Measurements from ENCODE around the gene SYT11. TPM values are rescaled to one million over a fixed set of nuclear protein-coding genes. Genes with fewer than 3 reads are reported as not detected.
"Not testable (repeated sequence)": the region's sequence is repeated elsewhere in the genome, so short reads cannot be mapped to it uniquely, and the experiment has no call there.

The SYT11 gene
- total RNA-seq, 1 donor from 2014 or later: 419 TPM

DNA sequence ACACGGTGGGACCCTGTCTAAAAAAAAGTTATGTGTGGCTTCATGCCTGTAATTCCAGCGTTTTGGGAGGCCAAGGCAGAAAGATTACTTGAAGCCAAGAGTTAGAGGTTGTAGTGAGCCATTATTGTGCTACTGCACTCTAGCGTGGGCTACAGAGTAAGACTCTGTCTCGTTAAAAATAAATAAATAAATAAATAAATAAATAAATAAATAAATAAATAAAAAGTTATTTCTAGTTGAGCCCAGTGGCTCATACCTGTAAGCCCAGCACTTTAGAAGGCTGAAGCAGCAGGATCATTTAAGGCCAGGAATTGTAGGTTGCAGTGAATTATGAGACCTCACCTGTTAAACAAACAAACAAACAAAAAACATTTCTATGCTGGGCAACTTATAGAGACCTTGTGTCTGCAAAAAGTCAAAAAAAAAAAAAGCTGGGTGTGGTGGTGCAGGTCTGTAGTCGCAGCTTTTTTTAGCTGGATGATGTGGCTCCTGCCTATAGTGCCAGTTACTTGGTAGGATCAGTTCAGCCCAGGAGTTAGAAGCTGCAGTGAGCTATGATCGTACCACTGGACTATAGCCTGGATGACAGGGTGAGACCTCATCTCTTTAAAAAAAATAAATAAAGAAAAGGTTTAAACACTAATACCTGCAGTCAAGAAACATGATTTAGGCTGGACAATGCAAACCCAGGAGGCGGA lies 27.9 kb upstream of the SYT11 start:
- H3K36me3 Mint-ChIP-seq (ENCODE audit: unreplicated experiment): peaks cover 6% of the 10 kb centered on the region
- TF ChIP-seq, protein P1, sequence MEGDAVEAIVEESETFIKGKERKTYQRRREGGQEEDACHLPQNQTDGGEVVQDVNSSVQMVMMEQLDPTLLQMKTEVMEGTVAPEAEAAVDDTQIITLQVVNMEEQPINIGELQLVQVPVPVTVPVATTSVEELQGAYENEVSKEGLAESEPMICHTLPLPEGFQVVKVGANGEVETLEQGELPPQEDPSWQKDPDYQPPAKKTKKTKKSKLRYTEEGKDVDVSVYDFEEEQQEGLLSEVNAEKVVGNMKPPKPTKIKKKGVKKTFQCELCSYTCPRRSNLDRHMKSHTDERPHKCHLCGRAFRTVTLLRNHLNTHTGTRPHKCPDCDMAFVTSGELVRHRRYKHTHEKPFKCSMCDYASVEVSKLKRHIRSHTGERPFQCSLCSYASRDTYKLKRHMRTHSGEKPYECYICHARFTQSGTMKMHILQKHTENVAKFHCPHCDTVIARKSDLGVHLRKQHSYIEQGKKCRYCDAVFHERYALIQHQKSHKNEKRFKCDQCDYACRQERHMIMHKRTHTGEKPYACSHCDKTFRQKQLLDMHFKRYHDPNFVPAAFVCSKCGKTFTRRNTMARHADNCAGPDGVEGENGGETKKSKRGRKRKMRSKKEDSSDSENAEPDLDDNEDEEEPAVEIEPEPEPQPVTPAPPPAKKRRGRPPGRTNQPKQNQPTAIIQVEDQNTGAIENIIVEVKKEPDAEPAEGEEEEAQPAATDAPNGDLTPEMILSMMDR (IDR thresholded peaks at IDR 0.05; ENCODE audit: partially characterized antibody, unreplicated experiment): no peak
- peaks cover 3% of the 10 kb centered on the region for H3K4me1 Mint-ChIP-seq (ENCODE audit: low read depth, unreplicated experiment)
- H3K27ac Mint-ChIP-seq (ENCODE audit: unreplicated experiment): no peak overlapping the region
- no peak overlapping the region for H3K4me3 Mint-ChIP-seq (ENCODE audit: unreplicated experiment)
- DNase-seq: no peak
- peaks cover 8% of the 10 kb centered on the region for H3K9me3 Mint-ChIP-seq (ENCODE audit: unreplicated experiment)
- H3K27me3 Mint-ChIP-seq (ENCODE audit: unreplicated experiment): peaks cover 4% of the 10 kb centered on the region

DNA sequence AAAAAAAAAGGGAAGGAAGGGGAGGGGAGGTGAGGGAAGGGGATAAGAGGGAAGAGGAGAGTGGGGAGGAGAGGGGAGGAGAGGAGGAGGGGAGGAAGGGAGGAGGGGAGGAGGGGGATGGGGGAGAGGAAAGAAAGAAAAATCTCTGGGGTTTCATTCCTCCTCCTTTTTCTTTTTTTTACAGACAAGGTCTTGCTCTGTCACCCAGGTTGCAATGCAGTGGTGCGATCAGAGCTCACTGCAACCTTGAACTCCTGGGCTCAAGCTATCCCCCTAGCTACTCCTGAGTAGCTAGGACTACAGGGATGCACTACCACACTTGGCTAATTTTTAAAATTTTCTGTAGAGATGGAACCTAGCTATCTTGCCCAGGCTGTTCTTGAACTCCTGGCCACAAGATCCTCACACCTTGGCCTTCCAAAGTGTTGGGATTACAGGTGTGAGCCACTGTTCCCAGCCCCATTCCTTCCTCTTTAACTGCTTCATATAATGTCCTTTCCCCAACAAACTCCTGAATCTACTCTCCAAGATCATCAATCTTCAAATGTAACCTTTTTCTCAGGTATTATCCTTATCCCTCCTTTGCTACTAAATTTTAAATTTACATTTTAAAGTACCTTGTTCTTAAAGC lies 25.6 kb upstream of the SYT11 start:
- no peak for DNase-seq

DNA sequence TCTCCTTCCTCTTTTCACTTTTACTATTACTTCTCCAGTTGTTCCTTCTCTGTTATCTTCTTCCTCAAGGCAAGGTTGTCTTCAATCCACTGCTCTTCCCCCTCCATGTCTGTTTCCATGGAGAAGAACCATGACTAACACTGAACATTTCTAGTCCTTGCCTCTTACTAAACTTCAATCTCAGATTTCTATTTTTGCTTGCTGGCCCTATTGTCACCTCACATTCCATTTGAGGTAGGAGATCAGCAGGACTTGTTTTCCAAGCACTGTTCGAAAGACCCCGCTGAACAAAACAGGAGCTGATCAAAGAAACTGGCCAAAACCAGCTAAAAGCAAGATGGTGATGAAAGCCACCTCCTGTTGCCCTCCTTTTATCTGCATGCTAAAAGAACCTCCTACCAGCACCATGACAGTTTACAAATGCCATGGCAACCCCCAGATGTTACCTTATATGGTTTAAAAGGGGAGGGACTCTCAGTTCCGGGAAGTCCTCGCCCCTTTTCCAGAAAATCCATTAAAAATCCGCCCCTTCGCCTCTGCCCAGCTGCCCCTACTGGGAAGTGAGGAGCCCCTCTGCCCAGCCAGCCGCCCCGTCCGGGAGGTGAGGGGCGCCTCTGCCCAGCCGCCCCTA lies 25.0 kb upstream of the SYT11 start:
- no peak overlapping the region for H3K4me3 Mint-ChIP-seq (ENCODE audit: unreplicated experiment)
- TF ChIP-seq, protein P1 (IDR thresholded peaks at IDR 0.05; ENCODE audit: partially characterized antibody, unreplicated experiment): no peak
- peaks cover 8% of the 10 kb centered on the region for H3K9me3 Mint-ChIP-seq (ENCODE audit: unreplicated experiment)
- no peak for DNase-seq
- H3K4me1 Mint-ChIP-seq (ENCODE audit: low read depth, unreplicated experiment): peaks cover 3% of the 10 kb centered on the region
- H3K27ac Mint-ChIP-seq (ENCODE audit: unreplicated experiment): peak overlapping the region; percentile 10
- H3K27me3 Mint-ChIP-seq (ENCODE audit: unreplicated experiment): peaks cover 4% of the 10 kb centered on the region
- H3K36me3 Mint-ChIP-seq (ENCODE audit: unreplicated experiment): peaks cover 6% of the 10 kb centered on the region

More for the DNA sequence above, 25.6 kb upstream of the SYT11 start:
- Mint-ChIP-seq H3K4me3 (ENCODE audit: unreplicated experiment) (no peak overlapping the region), H3K9me3 (ENCODE audit: unreplicated experiment) (peaks cover 8% of the 10 kb centered on the region), H3K36me3 (ENCODE audit: unreplicated experiment) (peaks cover 6% of the 10 kb centered on the region), H3K27me3 (ENCODE audit: unreplicated experiment) (peaks cover 4% of the 10 kb centered on the region), H3K4me1 (ENCODE audit: low read depth, unreplicated experiment) (peaks cover 3% of the 10 kb centered on the region), H3K27ac (ENCODE audit: unreplicated experiment) (peak overlapping the region; percentile 10)
- TF ChIP-seq, protein P1 (IDR thresholded peaks at IDR 0.05; ENCODE audit: partially characterized antibody, unreplicated experiment): no peak

DNA sequence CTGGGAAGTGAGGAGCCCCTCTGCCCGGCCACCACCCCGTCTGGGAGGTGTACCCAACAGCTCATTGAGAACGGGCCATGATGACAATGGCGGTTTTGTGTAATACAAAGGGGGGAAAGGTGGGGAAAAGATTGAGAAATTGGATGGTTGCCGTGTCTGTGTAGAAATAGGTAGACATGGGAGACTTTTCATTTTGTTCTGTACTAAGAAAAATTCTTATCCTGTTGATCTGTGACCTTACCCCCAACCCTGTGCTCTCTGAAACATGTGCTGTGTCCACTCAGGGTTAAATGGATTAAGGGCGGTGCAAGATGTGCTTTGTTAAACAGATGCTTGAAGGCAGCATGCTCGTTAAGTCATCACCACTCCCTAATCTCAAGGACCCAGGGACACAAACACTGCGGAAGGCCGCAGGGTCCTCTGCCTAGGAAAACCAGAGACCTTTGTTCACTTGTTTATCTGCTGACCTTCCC lies 24.4 kb upstream of the SYT11 start:
- not testable (repeated sequence) for H3K36me3 Mint-ChIP-seq (ENCODE audit: unreplicated experiment); DNase-seq; H3K4me1 Mint-ChIP-seq (ENCODE audit: low read depth, unreplicated experiment); H3K27me3 Mint-ChIP-seq (ENCODE audit: unreplicated experiment); H3K4me3 Mint-ChIP-seq (ENCODE audit: unreplicated experiment); H3K9me3 Mint-ChIP-seq (ENCODE audit: unreplicated experiment)
- peak overlapping the region; percentile 74 for H3K27ac Mint-ChIP-seq (ENCODE audit: unreplicated experiment)

DNA sequence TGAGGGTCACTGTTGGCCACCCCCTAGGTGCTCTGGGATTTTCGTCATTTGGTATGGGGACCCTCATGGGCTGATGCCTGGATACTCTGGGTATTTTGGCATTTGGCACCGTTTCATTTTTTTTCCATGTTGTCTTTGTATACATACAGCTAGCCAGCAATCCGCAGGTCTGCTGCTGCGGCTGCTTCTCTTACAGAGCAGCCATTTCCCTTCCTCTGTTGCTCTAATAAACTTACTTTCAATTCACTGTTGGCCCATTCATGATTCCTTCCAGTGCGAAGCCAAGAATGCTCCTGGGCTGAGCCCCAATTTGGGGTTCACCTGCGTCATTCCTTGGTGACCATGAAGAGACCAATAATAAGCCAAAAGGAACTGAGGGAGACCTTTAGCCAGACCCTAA lies 23.8 kb upstream of the SYT11 start:
- H3K27me3 Mint-ChIP-seq (ENCODE audit: unreplicated experiment): peaks cover 4% of the 10 kb centered on the region
- peak overlapping the region; percentile 8 for H3K4me3 Mint-ChIP-seq (ENCODE audit: unreplicated experiment)
- peak overlapping the region; percentile 74 for H3K27ac Mint-ChIP-seq (ENCODE audit: unreplicated experiment)
- H3K9me3 Mint-ChIP-seq (ENCODE audit: unreplicated experiment): peaks cover 8% of the 10 kb centered on the region
- peaks cover 3% of the 10 kb centered on the region for H3K4me1 Mint-ChIP-seq (ENCODE audit: low read depth, unreplicated experiment)
- TF ChIP-seq, protein P1 (IDR thresholded peaks at IDR 0.05; ENCODE audit: partially characterized antibody, unreplicated experiment): no peak
- peaks cover 6% of the 10 kb centered on the region for H3K36me3 Mint-ChIP-seq (ENCODE audit: unreplicated experiment)
- DNase-seq: no peak

All from glutamatergic neuron (in vitro differentiated cells).